Common myeloid progenitor, CD34-positive (primary cell): Measurements from ENCODE around the gene ZBTB46.

Source experiments
- CTCF ChIA-PET: fragments of 350-600 bp; sonication (Branson Sonifier 250); formaldehyde crosslinking; loops from one replicate; lab custom pipeline; 2021; ENCODE audit warnings: antibody characterized with exemption; lab: Charles Lee
- POLR2A ChIA-PET: fragments of 350-600 bp; sonication (Branson Sonifier 250); formaldehyde crosslinking; loops from one replicate; lab custom pipeline; 2021; ENCODE audit warnings: antibody characterized with exemption; lab: Charles Lee
- DNase-seq, 3 donors: peaks; one replicate each; pipeline versions ENCODE4 v3.0.0 to v3.0.0-alpha.2; 2013
- H3K27ac ChIP-seq, 2 experiments: 1 replicate in 1 of 2; 2 replicates in 1 of 2; pipeline ENCODE4 v1.7.0; 2013; ENCODE audit warnings: inconsistent platforms in 2 of 2, low read length in 2 of 2, mild to moderate bottlenecking in 2 of 2, low read depth in 1 of 2, moderate library complexity in 1 of 2; ENCODE audit not compliant: severe bottlenecking in 2 of 2, insufficient read depth in 1 of 2, poor library complexity in 1 of 2
- H3K27me3 ChIP-seq, 5 experiments: replicated peaks in 2 of 5; 1 replicate in 3 of 5; 2 replicates in 2 of 5; pipeline versions ENCODE4 v1.6.1 to v1.7.0; 2013; ENCODE audit warnings: low read length in 4 of 5, mild to moderate bottlenecking in 2 of 5, moderate library complexity in 2 of 5, inconsistent platforms in 1 of 5; ENCODE audit not compliant: insufficient read depth in 5 of 5, control insufficient read depth in 4 of 5
- H3K36me3 ChIP-seq, 4 experiments: 1 replicate in 2 of 4; 2 replicates in 2 of 4; pipeline versions ENCODE4 v1.6.1 to v1.7.0; 2013; ENCODE audit warnings: low read length in 3 of 4, control low read depth in 1 of 4, mild to moderate bottlenecking in 1 of 4; ENCODE audit not compliant: control insufficient read depth in 4 of 4, insufficient read depth in 4 of 4
- H3K4me1 ChIP-seq, 4 experiments: 1 replicate in 3 of 4; 2 replicates in 1 of 4; pipeline versions ENCODE4 v1.6.1 to v1.7.1; 2013; ENCODE audit warnings: low read length in 3 of 4, mild to moderate bottlenecking in 3 of 4, control low read depth in 1 of 4, inconsistent platforms in 1 of 4, moderate library complexity in 1 of 4; ENCODE audit not compliant: control insufficient read depth in 4 of 4, insufficient read depth in 4 of 4; ENCODE audit errors: control extremely low read depth in 1 of 4
- H3K4me3 ChIP-seq, 7 experiments: 1 replicate in 4 of 7; 2 replicates in 3 of 7; pipeline versions ENCODE4 v1.5.1 to v1.7.0; 2013; ENCODE audit warnings: mild to moderate bottlenecking in 7 of 7, low read length in 6 of 7, moderate library complexity in 6 of 7, inconsistent platforms in 2 of 7, low read depth in 2 of 7, control low read depth in 1 of 7; ENCODE audit not compliant: insufficient read depth in 4 of 7, control insufficient read depth in 1 of 7; ENCODE audit errors: extremely low read depth in 1 of 7
- H3K9me3 ChIP-seq, 5 experiments: 1 replicate in 4 of 5; 2 replicates in 1 of 5; pipeline versions ENCODE4 v1.6.1 to v1.7.1; 2013; ENCODE audit warnings: low read length in 4 of 5, mild to moderate bottlenecking in 2 of 5, inconsistent platforms in 1 of 5, low read depth in 1 of 5, moderate library complexity in 1 of 5; ENCODE audit not compliant: control insufficient read depth in 4 of 5, insufficient read depth in 2 of 5; ENCODE audit errors: control extremely low read depth in 1 of 5
- WGBS: methylation state at CpG from one replicate; pipeline ENCODE4 v1.1.5; 2013; ENCODE audit not compliant: insufficient coverage; 5-methylcytosine and 5-hydroxymethylcytosine counted together

ZBTB46 gene

GRCh38 chr20:63714858-63715257 is 116.2 kb downstream of the ZBTB46 start:
- peak in 2 of 3 donors; percentile 34 to 56 for DNase-seq
- H3K36me3 ChIP-seq, result peaks cover 22 to 62% (median 41%) of the 10 kb centered on the region in 4 experiments
- no peak overlapping the region for H3K27ac ChIP-seq
- ChIA-PET CTCF (interaction anchor here (1.2 kb wide), 1 partner anchor 9 kb away, joined by 3 read pairs; no protein-coding TSS in a partner anchor), POLR2A (no interaction called here)
- H3K4me1 ChIP-seq, result no peaks in the 10 kb centered on the region
- peaks cover 6 to 25% (median 20%) of the 10 kb centered on the region in 5 experiments for H3K9me3 ChIP-seq
- no peaks in the 10 kb centered on the region for H3K27me3 ChIP-seq
- WGBS, result 100% methylated on average over 3 of the region's 5 CpGs
- no peak overlapping the region for H3K4me3 ChIP-seq

- peaks cover 9 to 44% (median 36%) of the 10 kb centered on the region in 4 experiments for H3K36me3 ChIP-seq
- H3K9me3 ChIP-seq, result peaks cover 6 to 14% (median 12%) of the 10 kb centered on the region in 5 experiments
- H3K4me1 ChIP-seq, result peaks cover 0 to 16% (median 11%) of the 10 kb centered on the region in 4 experiments
- DNase-seq, result no peak
- ChIA-PET CTCF (interaction anchor here (0.6 to 0.9 kb wide), 2 partner anchors 13 to 16 kb away, joined by 3 read pairs; no protein-coding TSS in a partner anchor), POLR2A (interaction anchor here (0.7 kb wide), 1 partner anchor 11 kb away, joined by 3 read pairs; no protein-coding TSS in a partner anchor)
- no CpG with 5 or more reads among the region's 1 CpG for WGBS
- H3K27ac ChIP-seq, result no peak overlapping the region
- no peak overlapping the region for H3K4me3 ChIP-seq
- H3K27me3 ChIP-seq, result no peaks in the 10 kb centered on the region
These were observed 118.9 kb downstream of the ZBTB46 start for GRCh38 chr20:63712191-63712590.

DNA sequence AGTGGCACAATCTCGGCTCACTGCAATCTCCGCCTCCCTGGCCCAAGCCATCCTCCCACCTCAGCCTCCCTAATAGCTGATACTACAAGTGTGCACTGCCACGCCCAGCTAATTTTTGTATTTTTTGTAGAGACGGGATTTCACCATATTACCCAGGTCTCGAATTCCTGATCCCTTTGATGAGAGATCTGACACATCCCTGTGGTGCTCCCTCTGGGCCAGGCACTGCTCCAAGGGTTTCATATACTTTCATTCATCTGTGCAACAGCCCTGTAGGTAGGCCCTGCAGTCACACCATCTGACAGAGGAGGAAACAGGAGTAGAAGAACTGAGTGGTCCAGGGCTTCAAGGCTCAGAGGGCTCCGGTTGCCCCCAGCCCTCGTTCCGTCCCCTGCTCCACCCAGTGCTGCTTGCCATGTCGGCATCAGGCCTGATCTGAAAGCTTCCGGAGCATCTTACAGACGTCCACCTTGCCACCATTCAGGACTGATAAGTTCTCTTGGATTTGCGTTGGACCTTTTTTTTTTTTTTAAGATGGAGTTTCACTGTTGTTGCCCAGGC is 119.9 kb downstream of the ZBTB46 start:
- no peak overlapping the region for H3K4me3 ChIP-seq
- 85% methylated on average over 9 of the region's 12 CpGs for WGBS
- ChIA-PET CTCF (interaction anchor here (0.6 to 0.9 kb wide), 2 partner anchors 14 to 17 kb away, joined by 3 read pairs; no protein-coding TSS in a partner anchor), POLR2A (no interaction called here)
- H3K36me3 ChIP-seq, result peaks cover 7 to 41% (median 36%) of the 10 kb centered on the region in 4 experiments
- no peak overlapping the region for H3K27ac ChIP-seq
- no peaks in the 10 kb centered on the region for H3K27me3 ChIP-seq
- DNase-seq, result no peak
- H3K9me3 ChIP-seq, result peaks cover 6 to 14% (median 11%) of the 10 kb centered on the region in 5 experiments
- H3K4me1 ChIP-seq, result peaks cover 5 to 26% (median 21%) of the 10 kb centered on the region in 4 experiments

GRCh38 chr20:63709149-63709527 is 121.9 kb downstream of the ZBTB46 start:
- 97% methylated on average over 9 of the region's 17 CpGs for WGBS
- H3K9me3 ChIP-seq, result peaks cover 0 to 4% (median 1%) of the 10 kb centered on the region in 5 experiments
- H3K36me3 ChIP-seq, result peaks cover 12 to 51% (median 43%) of the 10 kb centered on the region in 4 experiments
- no peaks in the 10 kb centered on the region for H3K27me3 ChIP-seq
- H3K4me3 ChIP-seq, result peak overlapping the region in 3 of 7 experiments; percentile 81 to 90 (median 86)
- ChIA-PET CTCF (interaction anchor here (1.1 to 2.9 kb wide), 5 partner anchors 10 to 54 kb away, joined by 3 to 8 read pairs (median 5); no protein-coding TSS in a partner anchor), POLR2A (interaction anchor here (0.6 kb wide), 1 partner anchor 20 kb away, joined by 3 read pairs; no protein-coding TSS in a partner anchor)
- H3K27ac ChIP-seq, result no peak overlapping the region
- no peak for DNase-seq
- H3K4me1 ChIP-seq, result peaks cover 6 to 29% (median 24%) of the 10 kb centered on the region in 4 experiments

DNA sequence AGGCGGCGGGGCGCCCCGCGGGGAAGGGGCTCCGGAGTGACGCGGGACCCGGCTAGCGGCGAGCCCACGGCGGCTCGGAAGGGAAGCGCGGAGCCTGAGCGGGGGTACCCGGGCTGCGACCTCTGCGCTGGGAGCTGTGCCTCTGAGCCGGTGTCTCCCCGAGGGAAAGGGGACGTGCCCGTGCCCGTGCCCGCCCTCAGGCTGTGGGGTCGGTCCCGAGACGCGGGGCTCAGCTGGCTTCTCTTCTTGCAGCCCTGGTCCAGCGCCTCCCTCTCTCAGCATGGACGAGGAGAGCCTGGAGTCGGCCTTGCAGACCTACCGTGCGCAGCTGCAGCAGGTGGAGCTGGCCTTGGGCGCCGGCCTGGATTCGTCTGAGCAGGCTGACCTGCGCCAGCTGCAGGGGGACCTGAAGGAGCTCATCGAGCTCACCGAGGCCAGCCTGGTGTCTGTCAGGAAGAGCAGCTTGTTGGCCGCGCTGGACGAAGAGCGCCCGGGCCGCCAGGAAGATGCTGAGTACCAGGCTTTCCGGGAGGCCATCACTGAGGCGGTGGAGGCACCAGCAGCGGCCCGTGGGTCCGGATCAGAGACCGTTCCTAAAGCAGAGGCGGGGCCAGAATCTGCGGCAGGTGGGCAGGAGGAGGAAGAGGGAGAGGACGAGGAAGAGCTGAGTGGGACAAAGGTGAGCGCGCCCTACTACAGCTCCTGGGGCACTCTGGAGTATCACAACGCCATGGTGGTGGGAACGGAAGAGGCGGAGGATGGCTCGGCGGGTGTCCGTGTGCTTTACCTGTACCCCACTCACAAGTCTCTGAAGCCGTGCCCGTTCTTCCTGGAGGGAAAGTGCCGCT is 122.5 kb downstream of the ZBTB46 start:
- 28% methylated on average over 62 of the region's 67 CpGs for WGBS
- H3K9me3 ChIP-seq, result peaks cover 0 to 4% (median 1%) of the 10 kb centered on the region in 5 experiments
- DNase-seq, result peak in 1 of 3 donors; percentile 25
- peak overlapping the region in 1 of 2 experiments; percentile 77 for H3K27ac ChIP-seq
- ChIA-PET CTCF (interaction anchor here (0.9 to 2.9 kb wide), 11 partner anchors 10 to 160 kb away, joined by 3 to 8 read pairs (median 4); partner anchors contain the start of gene LIME1), POLR2A (interaction anchor here (0.6 kb wide), 1 partner anchor 56 kb away, joined by 3 read pairs; the partner anchor contains the start of gene STMN3)
- H3K36me3 ChIP-seq, result peaks cover 12 to 56% (median 46%) of the 10 kb centered on the region in 4 experiments
- peaks cover 6 to 29% (median 24%) of the 10 kb centered on the region in 4 experiments for H3K4me1 ChIP-seq
- H3K4me3 ChIP-seq, result peak overlapping the region; percentile 58 to 90 (median 81)
- H3K27me3 ChIP-seq, result no peaks in the 10 kb centered on the region

GRCh38 chr20:63707558-63708300 is 123.3 kb downstream of the ZBTB46 start, which contains the start of the genes ARFRP1 and ZGPAT:
Gene ARFRP1 (minus strand): TSS chr20:63707976. CDS start chr20:63707091, 885 bp downstream.
Gene ZGPAT (plus strand): TSS chr20:63708039. CDS start chr20:63708581, 542 bp downstream.
- H3K27ac ChIP-seq, result peak within 1 kb of the TSS; percentile 40 to 77
- peaks cover 0 to 4% (median 1%) of the 10 kb centered on the region in 5 experiments for H3K9me3 ChIP-seq
- H3K4me3 ChIP-seq, result peak within 1 kb of the TSS; percentile 63 to 90 (median 81)
- 0% methylated on average over 74 of the region's 98 CpGs for WGBS
- ChIA-PET POLR2A (interaction anchor here (0.6 to 0.8 kb wide), 2 partner anchors 55 to 70 kb away, joined by 3 read pairs; partner anchors contain the start of gene STMN3), CTCF (interaction anchor here (0.8 to 2.9 kb wide), 12 partner anchors 9 to 161 kb away, joined by 3 to 8 read pairs (median 4); partner anchors contain the start of genes LIME1 and TPD52L2)
- peaks cover 12 to 59% (median 44%) of the 10 kb centered on the region in 4 experiments for H3K36me3 ChIP-seq
- no peaks in the 10 kb centered on the region for H3K27me3 ChIP-seq
- peak; percentile 86 to 93 (median 86) for DNase-seq
- peaks cover 6 to 29% (median 24%) of the 10 kb centered on the region in 4 experiments for H3K4me1 ChIP-seq
